HG02610 (cell line): ENCODE results near the gene BOLA3.
"Not testable (repeated sequence)": the region's sequence is repeated elsewhere in the genome, so short reads cannot be mapped to it uniquely, and the experiment has no call there.

Experiments
- ATAC-seq: cut with Tn5 transposase; IDR thresholded peaks from one replicate; pipeline ENCODE4 v1.9.1; 2021; ENCODE audit warnings: mild to moderate bottlenecking, moderate library complexity; ENCODE audit not compliant: unreplicated experiment

Gene BOLA3

DNA sequence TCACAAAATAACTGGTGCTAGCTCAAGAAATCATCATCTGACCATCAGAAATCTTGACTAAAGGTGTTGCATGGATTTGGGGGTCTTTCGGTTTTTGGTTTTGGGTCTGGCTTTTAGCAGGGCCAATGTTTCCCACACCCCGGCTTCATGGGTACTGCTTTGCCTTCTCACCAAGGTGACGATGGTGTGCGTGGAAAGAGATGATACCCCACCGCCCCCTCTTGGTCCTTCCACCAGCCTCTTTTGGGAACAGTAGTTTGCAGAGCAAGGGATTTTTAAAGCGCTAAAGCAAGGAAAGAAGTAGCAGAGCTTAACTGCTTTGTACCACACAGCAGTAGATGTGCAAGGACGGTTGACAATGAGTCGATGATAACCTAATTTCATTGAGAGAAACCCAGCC lies 42.3 kb downstream of the BOLA3 start:
- no peak for ATAC-seq

DNA sequence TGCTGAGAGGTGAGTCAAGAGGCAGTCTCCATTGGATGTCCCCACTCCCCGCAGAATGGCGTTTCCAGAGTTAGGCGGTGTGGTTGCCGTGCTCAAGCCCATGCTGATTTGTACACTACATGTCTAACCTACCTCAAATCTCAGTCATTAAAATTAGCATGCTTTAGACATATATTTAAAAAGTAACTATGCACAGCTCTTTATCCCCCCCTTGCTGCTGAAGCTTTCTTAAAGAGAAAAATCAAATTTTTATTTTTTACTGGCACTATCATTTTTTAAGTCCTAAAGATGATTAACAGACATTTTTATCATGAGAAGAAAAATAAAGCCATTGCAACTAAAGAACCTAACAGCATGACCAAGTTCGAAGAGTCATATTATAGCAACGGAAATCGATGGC lies 42.9 kb downstream of the BOLA3 start:
- ATAC-seq = no peak

DNA sequence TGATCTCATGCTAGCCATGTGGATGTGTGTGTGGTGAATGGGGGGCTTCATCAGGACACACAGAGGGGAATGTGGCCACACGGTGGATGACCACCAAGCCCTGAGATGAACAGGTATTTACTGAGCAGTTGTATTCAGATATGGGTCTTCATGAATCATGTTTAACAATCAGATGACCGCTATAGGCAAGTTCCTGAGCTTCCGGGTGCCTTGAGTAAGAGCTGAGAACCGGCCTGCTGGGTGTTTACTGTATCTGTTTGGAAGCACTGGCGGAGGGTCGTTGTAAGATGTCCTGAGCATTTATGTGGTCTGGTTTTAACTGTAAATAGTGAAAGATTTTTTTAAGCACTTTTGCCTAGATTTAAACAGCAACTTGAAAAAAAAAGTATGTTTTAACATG lies 43.9 kb downstream of the BOLA3 start:
- no peak for ATAC-seq

DNA sequence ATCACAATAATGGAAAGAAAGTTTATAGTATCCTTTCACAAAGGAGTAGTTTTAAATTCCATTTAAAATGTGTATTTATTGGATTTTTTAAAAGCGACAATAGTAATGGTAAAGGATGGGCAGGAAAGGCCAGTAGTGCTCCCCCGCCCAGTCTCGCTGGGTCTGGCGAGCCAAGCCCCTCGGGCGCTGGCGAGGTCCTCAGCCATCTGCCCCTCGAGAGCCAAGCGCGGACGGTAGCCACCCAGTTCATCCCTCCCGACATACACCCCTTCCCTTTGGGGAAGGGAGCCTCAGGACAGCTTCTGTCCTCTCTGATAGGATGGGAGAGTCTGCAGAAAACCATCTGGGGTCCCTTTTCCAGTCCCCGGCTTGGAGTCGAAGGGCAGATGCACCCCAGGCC lies 45.2 kb downstream of the BOLA3 start:
- ATAC-seq = no peak

DNA sequence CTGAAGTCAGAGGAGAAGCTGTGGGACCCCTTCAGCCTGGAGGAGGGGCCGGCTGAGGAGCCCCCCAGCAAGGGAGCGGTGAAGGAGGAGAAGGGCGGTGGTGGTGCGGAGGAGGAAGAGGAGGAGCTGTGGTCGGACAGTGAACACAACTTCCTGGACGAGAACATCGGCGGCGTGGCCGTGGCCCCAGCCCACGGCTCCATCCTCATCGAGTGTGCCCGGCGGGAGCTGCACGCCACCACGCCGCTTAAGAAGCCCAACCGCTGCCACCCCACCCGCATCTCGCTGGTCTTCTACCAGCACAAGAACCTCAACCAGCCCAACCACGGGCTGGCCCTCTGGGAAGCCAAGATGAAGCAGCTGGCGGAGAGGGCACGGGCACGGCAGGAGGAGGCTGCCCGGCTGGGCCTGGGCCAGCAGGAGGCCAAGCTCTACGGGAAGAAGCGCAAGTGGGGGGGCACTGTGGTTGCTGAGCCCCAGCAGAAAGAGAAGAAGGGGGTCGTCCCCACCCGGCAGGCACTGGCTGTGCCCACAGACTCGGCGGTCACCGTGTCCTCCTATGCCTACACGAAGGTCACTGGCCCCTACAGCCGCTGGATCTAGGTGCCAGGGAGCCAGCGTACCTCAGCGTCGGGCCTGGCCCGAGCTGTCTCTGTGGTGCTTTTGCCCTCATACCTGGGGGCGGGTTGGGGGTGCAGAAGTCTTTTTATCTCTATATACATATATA lies 46.0 kb downstream of the BOLA3 start:
- ATAC-seq = no peak

DNA sequence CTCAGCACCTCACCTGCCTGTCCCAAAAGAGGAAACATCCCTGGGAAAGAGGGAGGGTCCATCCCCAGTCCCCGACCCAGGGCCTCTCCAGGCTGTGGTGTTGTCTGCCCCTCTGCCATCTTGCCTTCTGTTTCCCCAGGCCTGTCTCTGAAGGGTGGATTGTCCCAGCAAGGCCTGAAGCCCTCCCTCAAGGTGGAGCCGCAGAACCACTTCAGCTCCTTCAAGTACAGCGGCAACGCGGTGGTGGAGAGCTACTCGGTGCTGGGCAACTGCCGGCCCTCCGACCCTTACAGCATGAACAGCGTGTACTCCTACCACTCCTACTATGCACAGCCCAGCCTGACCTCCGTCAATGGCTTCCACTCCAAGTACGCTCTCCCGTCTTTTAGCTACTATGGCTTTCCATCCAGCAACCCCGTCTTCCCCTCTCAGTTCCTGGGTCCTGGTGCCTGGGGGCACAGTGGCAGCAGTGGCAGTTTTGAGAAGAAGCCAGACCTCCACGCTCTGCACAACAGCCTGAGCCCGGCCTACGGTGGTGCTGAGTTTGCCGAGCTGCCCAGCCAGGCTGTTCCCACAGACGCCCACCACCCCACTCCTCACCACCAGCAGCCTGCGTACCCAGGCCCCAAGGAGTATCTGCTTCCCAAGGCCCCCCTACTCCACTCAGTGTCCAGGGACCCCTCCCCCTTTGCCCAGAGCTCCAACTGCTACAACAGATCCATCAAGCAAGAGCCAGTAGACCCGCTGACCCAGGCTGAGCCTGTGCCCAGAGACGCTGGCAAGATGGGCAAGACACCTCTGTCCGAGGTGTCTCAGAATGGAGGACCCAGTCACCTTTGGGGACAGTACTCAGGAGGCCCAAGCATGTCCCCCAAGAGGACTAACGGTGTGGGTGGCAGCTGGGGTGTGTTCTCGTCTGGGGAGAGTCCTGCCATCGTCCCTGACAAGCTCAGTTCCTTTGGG lies 47.2 kb downstream of the BOLA3 start:
- no peak for ATAC-seq

DNA sequence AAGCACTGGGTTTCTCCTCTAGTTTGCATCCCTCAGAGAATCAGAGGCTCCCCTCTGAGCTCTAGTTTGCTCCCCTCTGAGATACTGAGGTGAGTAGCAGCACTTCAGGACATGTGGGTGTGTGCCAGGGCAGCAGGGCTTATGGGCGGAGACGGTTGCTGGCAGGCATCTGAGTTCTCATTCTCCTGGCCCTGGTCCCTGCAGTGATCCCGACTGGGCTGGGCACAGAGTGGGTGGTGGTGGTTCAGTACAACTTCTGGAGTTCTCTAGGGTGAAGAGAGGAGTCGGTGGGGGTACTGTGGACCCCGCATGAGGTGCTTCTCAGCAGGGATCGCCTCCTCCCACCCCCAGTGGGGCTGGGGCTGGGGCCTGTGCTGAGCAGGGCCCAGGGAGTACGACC lies 47.9 kb downstream of the BOLA3 start:
- no peak for ATAC-seq

DNA sequence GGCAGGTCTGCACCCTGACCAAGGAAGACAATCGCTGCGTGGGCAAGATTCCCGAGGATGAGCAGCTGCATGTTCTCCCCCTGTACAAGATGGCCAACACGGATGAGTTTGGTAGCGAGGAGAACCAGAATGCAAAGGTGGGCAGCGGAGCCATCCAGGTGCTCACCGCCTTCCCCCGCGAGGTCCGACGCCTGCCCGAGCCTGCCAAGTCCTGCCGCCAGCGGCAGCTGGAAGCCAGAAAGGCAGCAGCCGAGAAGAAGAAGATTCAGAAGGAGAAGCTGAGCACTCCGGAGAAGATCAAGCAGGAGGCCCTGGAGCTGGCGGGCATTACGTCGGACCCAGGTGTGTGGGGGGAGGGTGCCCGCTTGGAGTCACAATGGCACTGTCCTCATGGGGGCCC lies 48.4 kb downstream of the BOLA3 start:
- ATAC-seq = no peak

DNA sequence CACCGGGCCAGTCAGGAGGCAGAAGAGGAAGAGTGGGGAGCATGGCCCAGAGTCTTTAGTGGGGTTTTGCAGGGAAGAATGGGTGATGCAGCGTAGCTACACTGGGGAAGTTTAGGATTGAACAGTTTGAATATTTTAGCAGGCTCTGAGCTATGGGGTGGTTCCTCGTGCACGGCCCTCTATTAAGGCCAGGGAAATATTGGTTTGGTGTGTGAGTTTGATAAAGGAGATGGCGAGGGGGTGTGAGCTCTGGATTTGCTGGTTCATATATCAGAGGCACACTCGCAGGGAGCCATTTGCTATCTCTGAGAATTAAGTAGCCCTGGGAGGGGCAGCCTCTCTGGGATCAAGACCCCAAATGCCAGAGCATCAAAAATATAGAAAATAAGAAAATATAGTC lies 50.1 kb downstream of the BOLA3 start:
- ATAC-seq = no peak

DNA sequence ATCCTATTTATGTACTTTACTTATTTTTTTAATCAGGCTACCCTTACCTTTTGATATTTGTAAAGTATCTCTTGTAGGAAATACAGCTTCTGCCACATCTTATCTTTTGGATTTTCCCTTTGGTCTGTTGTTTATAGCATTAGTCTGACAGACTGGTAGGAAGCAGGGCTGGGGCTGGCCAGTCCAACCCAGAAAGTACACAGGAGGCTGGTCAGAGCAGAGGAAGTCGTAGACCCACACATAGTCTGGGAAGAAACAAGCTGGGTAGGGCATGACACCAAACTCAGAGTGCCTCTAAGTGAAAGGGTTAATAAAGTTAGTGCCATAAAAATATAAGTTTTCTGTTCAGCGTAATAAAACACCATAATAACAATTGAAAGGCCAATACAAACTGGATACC lies 51.7 kb downstream of the BOLA3 start:
- ATAC-seq = no peak

DNA sequence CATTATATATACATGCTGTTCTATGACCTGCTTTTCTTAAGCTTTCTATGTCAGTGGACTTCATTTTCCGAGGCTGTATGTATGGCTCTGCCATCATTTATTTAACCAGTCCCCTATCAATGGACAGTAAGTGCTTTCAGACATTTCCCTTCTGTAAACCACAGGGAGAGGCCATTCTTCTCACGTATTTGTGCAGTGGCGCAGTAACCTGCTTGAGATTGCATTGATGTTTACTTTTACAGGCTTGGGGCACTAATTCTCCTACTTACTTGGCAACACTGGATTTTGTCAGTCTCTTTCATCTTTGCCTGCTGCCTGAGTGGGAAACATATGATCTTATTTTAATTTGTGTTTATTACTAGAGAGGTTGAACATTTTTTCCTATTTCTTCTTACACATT lies 52.1 kb downstream of the BOLA3 start:
- no peak for ATAC-seq

DNA sequence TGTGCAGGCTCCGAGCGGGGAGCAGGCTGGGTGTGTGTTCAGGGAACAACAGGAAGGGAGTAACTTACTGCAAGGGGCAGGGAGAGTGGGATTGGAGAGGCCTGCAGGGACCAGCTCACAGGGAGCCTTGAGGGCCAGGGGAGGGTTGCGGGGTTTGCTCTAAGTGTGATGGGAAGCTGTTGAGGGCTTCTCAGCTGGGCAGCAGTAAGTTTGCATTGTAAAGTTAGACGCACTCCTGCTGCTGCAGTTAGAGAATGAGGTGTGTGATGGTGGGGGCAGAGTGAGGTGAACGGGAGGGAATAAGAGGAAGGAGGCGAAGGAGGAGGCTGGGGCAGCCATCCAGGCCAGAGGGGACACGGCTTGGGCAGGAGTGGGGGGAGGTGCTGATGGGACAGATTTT lies 53.4 kb downstream of the BOLA3 start:
- ATAC-seq = no peak

DNA sequence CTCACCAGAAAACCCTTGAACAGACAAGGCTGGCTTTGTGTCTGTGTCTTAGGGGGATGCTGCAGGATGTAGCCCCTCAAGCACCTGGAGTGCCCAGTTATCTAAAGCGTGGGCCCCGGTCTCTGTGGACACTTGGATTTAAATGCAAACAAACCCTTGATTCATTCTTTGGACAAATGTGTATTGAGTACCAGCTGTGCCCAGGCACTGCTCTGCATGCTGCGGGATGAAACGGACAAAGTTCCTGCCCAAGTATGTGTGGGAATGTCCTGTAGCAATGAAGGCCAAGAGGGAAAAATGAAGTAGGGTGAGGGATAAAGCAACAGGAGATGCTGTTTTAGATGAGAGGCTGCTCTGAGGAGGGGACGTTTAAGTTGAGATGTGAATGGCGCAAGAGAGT lies 53.9 kb downstream of the BOLA3 start:
- no peak for ATAC-seq

DNA sequence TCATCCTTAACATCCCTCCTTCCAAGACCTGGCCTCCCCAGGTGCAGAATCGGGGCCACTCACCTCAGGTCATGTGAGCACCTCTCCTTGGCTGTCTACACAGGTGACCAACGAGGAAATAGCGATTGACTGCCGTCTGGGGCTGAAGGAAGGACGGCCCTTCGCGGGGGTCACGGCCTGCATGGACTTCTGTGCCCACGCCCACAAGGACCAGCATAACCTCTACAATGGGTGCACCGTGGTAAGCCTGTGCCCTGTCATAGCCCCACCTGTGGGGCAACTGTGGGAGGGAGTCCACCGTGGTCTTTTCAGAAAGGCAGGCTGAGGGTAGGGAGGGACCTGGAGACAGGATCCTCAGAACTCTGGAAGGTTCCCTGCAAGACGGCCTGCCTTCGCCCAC lies 54.3 kb downstream of the BOLA3 start:
- ATAC-seq = no peak

DNA sequence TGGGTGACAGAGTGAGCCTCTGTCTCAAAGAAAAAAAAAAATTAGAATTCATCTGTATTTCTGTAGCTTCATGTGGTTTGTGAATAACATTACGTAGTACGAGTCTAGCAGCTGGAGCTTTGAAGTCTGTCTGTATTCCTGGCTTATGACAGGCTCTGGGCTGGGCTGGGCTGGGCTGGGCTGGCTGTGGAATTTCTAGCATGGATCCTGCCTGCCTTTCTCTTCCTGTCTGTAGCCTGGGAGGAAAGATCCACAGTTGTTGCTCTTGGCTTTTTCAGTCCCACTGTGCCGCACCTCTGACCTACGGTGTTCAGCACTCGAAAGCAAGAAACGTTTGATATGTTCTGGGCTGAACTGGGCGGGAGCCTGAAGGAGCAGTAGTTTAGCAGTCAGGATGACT lies 55.4 kb downstream of the BOLA3 start:
- ATAC-seq = no peak

DNA sequence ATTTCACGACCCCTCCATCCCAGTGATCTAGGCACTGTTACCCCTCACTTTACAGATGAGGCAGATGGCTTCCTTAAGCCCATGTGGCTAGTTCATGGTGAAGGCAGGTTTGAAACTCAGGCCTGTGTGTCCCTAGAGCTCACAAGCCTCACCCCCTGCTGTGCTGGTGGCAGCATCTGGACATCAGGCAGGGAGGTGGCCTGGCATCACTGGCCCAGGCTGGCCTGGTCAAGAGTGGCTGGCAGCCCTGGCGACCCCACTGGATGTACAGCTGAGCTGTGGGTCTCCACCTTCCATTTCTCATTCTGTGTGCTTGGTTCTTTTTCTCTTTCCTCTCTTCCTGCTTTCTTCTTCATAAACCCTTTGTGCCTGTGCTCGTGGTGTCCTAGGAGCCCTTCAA lies 56.3 kb downstream of the BOLA3 start:
- ATAC-seq = no peak

DNA sequence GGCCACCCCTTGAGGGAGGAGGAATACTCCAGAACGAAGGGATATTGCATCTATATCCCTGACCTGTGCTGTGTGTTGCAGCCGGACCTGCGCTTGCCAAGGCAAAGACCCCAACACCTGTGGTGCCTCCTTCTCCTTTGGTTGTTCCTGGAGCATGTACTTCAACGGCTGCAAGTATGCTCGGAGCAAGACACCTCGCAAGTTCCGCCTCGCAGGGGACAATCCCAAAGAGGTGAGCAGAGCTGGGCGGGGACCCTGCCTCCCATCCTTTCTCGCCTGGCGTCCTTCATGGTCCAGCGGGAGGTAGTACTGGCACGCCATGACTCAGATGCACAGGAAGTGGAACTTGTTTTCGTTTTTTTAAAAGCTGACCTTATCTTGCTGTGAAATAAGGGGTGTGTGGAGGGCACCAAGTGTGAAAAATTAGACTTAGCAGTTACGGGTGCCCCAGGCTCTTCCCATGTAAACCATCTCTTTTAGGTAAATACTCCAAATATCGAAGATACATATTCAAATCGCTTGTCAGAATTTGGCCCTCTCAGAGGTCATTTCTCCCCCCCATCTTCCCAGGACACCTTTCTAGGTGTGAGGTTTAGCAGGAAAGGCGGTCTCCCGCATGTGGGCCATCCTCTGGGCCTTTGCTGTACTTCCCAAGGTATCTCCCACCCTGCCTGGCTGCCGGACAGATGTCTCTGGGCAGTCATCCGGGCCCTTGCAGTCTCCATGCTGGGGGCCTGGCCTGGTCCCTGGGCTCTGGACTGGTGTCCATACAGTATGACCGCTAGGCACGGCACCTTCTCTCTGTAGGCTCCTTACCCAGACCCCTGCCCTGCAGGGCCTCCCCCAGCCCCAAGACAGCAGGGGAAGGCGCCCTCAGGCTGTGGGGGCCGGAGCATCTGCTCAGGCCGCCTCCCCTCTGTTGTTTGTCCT lies 57.6 kb downstream of the BOLA3 start:
- ATAC-seq = no peak

DNA sequence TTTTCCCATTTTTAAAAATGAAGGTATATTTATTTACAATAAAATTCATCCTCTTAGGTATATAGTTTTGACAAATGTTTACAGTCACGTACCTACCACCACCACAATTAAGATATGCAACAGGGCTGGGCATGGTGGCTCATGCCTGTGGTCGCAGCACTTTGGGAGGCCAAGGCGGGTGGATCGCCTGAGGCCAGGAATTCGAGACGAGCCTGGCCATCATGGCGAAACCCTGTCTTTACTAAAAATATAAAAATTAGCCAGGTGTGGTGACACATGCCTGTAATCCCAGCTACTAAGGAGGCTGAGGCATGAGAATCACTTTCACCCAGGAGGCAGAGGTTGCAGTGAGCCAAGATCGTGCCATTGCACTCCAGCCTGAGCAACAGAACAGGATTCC lies 59.0 kb downstream of the BOLA3 start:
- ATAC-seq = not testable (repeated sequence)

DNA sequence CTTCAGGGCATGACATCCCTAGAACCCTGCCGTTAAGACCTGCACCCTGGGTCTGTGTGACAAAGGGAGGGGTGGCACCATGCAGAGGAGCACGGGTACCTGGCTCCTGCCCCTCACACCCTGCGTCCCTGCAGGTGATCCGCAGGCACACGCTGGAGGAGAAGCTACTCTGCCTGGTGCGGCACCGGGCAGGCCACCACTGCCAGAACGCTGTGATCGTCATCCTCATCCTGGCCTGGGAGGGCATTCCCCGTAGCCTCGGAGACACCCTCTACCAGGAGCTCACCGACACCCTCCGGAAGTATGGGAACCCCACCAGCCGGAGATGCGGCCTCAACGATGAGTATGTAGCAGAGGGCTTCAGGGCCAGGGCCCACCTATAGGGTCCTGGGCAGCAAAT lies 60.0 kb downstream of the BOLA3 start:
- no peak for ATAC-seq

DNA sequence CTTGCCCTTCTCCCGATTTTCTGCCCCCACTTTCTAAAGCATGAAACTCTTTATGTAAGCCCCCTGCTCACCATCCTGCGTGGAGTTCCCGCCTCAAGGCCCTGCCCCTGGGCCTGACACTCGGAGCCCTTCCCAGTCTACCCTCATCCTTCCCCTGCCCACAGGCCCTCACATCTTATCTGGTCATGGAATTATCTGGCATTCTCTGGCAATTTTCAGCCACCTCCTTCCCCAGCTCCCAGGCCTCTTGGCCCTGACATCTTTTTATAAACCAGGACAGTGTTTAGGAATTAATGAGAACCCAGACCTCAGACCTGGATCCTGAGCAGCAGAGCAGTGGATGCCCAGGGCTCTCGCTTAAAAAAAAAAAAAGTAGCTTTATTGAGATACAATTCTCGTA lies 61.7 kb downstream of the BOLA3 start:
- ATAC-seq = no peak
